HS-5 (cell line): ENCODE results near the gene NXF2B.
"Not testable (repeated sequence)": the region's sequence is repeated elsewhere in the genome, so short reads cannot be mapped to it uniquely, and the experiment has no call there.

Experiments
- DNase-seq: peaks from one replicate; pipeline ENCODE4 v3.0.0-alpha.2; 2012; ENCODE audit warnings: low read depth

NXF2B gene

GRCh38 chrX:102439908-102440307 lies at the start of gene NXF2B:
Gene NXF2B (minus strand): TSS chrX:102440008. CDS start chrX:102380036, 59,972 bp downstream.
- not testable (repeated sequence) for DNase-seq

GRCh38 chrX:102478765-102479164 lies 39.0 kb upstream of the NXF2B start:
- not testable (repeated sequence) for DNase-seq

DNA sequence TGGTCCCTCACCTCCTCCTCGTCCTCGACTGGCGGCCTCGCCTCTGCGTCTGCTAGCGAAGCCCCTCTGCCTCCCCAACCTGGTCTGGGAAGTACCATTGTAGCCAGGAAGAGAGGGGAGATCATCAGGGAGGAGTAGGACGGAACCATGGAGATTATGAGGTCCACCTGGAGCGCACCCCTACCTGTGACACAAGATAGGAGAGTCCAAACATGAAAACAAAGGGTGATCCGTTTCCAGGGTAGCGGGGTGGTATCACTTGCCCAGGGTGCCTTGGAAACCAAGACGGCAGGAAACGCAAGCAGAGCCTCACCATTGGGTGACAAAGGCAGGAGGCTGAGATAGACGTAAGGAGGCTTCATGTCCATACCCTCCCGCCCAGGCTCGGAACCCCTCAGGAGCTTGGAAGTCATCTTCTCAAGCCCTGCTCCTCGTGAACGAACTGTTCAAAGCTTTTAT lies 32.0 kb upstream of the NXF2B start, which contains the start of gene TCP11X2:
TCP11X2 (minus strand) TSS at position 51 of the 459 bp plus-strand sequence.
- not testable (repeated sequence) for DNase-seq

DNA sequence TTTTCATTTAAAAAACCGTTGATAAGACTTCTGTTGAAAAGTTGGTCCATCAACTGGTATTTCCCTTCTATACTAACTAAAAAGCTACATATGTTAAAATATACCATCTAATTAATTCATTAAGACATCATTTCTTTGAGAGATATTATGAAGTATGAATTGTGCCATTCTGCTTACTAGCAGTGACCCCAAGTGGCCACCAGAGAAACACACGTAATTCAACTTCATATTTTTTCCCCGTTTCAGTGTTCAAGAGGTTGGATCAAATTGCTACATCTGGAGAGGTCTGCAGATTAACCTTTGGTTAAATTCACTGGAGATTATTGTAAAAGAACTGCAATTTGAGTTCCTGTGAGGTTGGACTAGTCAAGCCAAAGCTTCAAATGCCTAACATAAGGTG lies 30.4 kb upstream of the NXF2B start:
- not testable (repeated sequence) for DNase-seq

GRCh38 chrX:102458615-102459014 lies 18.8 kb upstream of the NXF2B start:
- not testable (repeated sequence) for DNase-seq

DNA sequence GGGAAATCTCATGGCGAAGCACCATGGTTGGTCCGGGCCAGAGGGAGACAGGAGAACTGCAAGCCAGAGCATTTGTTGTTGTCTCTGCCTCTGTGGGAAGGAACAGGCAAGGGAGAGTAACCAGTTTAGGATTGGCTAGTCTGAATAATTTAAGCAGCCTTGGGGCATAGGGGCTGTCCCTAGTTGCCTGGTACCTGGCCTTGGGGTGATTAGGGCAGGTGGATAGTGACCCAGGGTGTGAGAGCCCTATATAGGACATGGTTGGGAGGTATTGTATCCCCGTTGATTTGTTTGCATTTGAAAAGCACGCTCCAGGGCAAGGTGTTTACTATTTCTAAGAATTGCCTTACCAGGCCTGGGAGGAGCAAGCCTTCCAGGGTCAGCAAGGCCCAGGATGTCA lies 25.3 kb downstream of the NXF2B start:
- not testable (repeated sequence) for DNase-seq

- no peak for DNase-seq
Observed at GRCh38 chrX:102345916-102346315, 93.9 kb downstream of the NXF2B start.

GRCh38 chrX:102341867-102342266 lies 97.9 kb downstream of the NXF2B start:
- DNase-seq = no peak

- DNase-seq = no peak
Observed at GRCh38 chrX:102339312-102340298, 100.2 kb downstream of the NXF2B start.

- no peak for DNase-seq
Observed at GRCh38 chrX:102338162-102338561, 101.6 kb downstream of the NXF2B start.
